Fibroblast of skin of left quadriceps (primary cell): ENCODE data around the gene CRYGN.

Source experiments
- DNase-seq, 2 experiments: peaks; one replicate each; pipeline ENCODE4 v3.0.0-alpha.2; 2013; ENCODE audit warnings: low read depth in 2 of 2

Gene CRYGN

GRCh38 chr7:151406886-151407583 is 32.9 kb downstream of the CRYGN start:
- no peak for DNase-seq

- no peak for DNase-seq
Measured at GRCh38 chr7:151406051-151406875, 33.7 kb downstream of the CRYGN start.

GRCh38 chr7:151405588-151405987 is 34.4 kb downstream of the CRYGN start:
- no peak for DNase-seq

- DNase-seq = no peak
Measured at GRCh38 chr7:151405056-151405455, 34.9 kb downstream of the CRYGN start.

GRCh38 chr7:151404216-151405011 is 35.5 kb downstream of the CRYGN start:
- no peak for DNase-seq

GRCh38 chr7:151403764-151404163 is 36.2 kb downstream of the CRYGN start:
- no peak for DNase-seq

- DNase-seq = no peak
Measured at GRCh38 chr7:151402029-151402835, 37.7 kb downstream of the CRYGN start.

GRCh38 chr7:151400626-151401315 is 39.2 kb downstream of the CRYGN start:
- DNase-seq = no peak

GRCh38 chr7:151399906-151400305 is 40.0 kb downstream of the CRYGN start:
- no peak for DNase-seq

- no peak for DNase-seq
Measured at GRCh38 chr7:151399305-151399601, 40.7 kb downstream of the CRYGN start.

GRCh38 chr7:151398446-151399304 is 41.3 kb downstream of the CRYGN start:
- DNase-seq = no peak

- no peak for DNase-seq
Measured at GRCh38 chr7:151397026-151397425, 42.9 kb downstream of the CRYGN start.

GRCh38 chr7:151396328-151396970 is 43.5 kb downstream of the CRYGN start:
- DNase-seq = no peak

GRCh38 chr7:151395036-151395367 is 44.9 kb downstream of the CRYGN start:
- DNase-seq = no peak

GRCh38 chr7:151394076-151395035 is 45.6 kb downstream of the CRYGN start:
- no peak for DNase-seq

GRCh38 chr7:151393031-151393977 is 46.6 kb downstream of the CRYGN start:
- no peak for DNase-seq

GRCh38 chr7:151392426-151392825 is 47.5 kb downstream of the CRYGN start:
- no peak for DNase-seq
